SU-DHL-6 (cell line): ENCODE measurements around the gene PDZD8.

Experiments
- H2AFZ ChIP-seq: fragments of 200-600 bp; sonication (generic); 2 replicates; pipeline ENCODE4 v1.6.1; 2014; ENCODE audit warnings: low read depth, mild to moderate bottlenecking, moderate library complexity, mixed read lengths, antibody characterized with exemption, low read length; ENCODE audit not compliant: severe bottlenecking
- H3F3A ChIP-seq: fragments of 200-600 bp; shearing (Covaris generic); 2 replicates; pipeline ENCODE4 v1.6.0; 2016; ENCODE audit warnings: antibody characterized with exemption, mild to moderate bottlenecking; ENCODE audit not compliant: insufficient read depth
- H3K27ac ChIP-seq: fragments of 200-600 bp; sonication (generic); 2 replicates; pipeline ENCODE4 v1.5.1; 2016; ENCODE audit warnings: low read depth, mild to moderate bottlenecking, low read length, moderate library complexity, mixed read lengths
- H3K27me3 ChIP-seq: fragments of 200-600 bp; sonication (generic), shearing (Covaris generic); 2 replicates; pipeline ENCODE4 v1.6.0; 2014; ENCODE audit warnings: mild to moderate bottlenecking, low read length
- H3K36me3 ChIP-seq: fragments of 200-600 bp; sonication (generic); 2 replicates; pipeline ENCODE4 v1.6.1; 2014; ENCODE audit warnings: mild to moderate bottlenecking, low read length, mixed read lengths
- H3K4me2 ChIP-seq: fragments of 300-600, 200-600 bp; shearing (Covaris generic), sonication (generic); 2 replicates; pipeline ENCODE4 v1.6.0; 2014; ENCODE audit warnings: low read length, low read depth, mild to moderate bottlenecking; ENCODE audit not compliant: poor library complexity, severe bottlenecking
- H3K4me3 ChIP-seq: fragments of 200-600 bp; sonication (generic); 2 replicates; pipeline ENCODE4 v1.5.1; 2014; ENCODE audit warnings: antibody characterized with exemption, low read length, mild to moderate bottlenecking, mixed read lengths; ENCODE audit not compliant: insufficient read depth, poor library complexity, severe bottlenecking
- H3K79me2 ChIP-seq: fragments of 200-600 bp; sonication (generic); 2 replicates; pipeline ENCODE4 v1.6.1; 2014; ENCODE audit warnings: mild to moderate bottlenecking, low read length, moderate library complexity; ENCODE audit not compliant: insufficient read depth
- H3K9ac ChIP-seq: fragments of 200-600 bp; sonication (generic); 2 replicates; pipeline ENCODE4 v1.7.0; 2014; ENCODE audit warnings: mild to moderate bottlenecking, low read length
- H3K9me2 ChIP-seq: fragments of 200-600 bp; sonication (generic); replicated peaks from 2 replicates; pipeline ENCODE4 v1.6.1; 2014; ENCODE audit warnings: low read length; ENCODE audit not compliant: insufficient read depth
- H3K9me3 ChIP-seq: fragments of 200-600 bp; sonication (generic); 2 replicates; pipeline ENCODE4 v1.6.1; 2014; ENCODE audit warnings: low read length, mixed read lengths; ENCODE audit not compliant: insufficient read depth
- H4K20me1 ChIP-seq: fragments of 200-600 bp; sonication (generic); 2 replicates; pipeline ENCODE4 v1.6.1; 2014; ENCODE audit warnings: low read depth, mild to moderate bottlenecking, antibody characterized with exemption, low read length, moderate library complexity, mixed read lengths
- CTCF ChIP-seq: fragments of 200-600 bp; sonication (generic); IDR thresholded peaks from one replicate; pipeline ENCODE4 v1.5.1; 2017; ENCODE audit warnings: antibody characterized with exemption, mild to moderate bottlenecking, low read length, moderate library complexity; ENCODE audit not compliant: insufficient read depth, poor library complexity, severe bottlenecking
- EZH2phosphoT487 ChIP-seq: fragments of 200-600 bp; sonication (generic), shearing (Covaris generic); conservative IDR thresholded peaks from 2 replicates; pipeline ENCODE4 v1.6.1; 2018; ENCODE audit warnings: mild to moderate bottlenecking, antibody characterized with exemption, low read length, moderate library complexity, mixed read lengths

PDZD8 gene

DNA sequence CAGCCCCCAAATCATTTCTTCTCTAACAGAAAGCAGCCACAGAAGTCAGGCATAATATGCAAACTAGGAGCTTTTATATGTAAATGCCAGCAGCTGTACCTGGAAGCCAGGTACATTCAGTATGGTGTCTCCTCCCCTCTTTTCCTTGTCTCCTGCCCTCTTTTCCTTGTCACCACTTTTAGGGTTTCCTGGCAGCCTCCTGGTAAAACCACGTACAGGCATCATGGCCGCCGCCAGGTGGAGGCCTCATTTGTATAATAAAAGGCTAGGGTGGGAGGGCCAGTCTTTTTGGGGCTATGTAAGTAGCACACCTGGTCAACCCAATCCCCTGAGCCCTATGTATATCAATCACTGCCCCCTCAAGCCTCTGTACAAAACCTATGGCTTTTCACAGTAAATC, 28.7 kb downstream of the PDZD8 start:
- no peak overlapping the region for H3K4me2 ChIP-seq
- no peak for TF ChIP-seq EZH2phosphoT487
- no peaks in the 10 kb centered on the region for H3F3A ChIP-seq
- H3K27ac ChIP-seq = no peak overlapping the region
- H3K4me3 ChIP-seq = no peak overlapping the region
- H3K9ac ChIP-seq = no peak overlapping the region
- no peaks in the 10 kb centered on the region for H3K36me3 ChIP-seq
- H3K9me2 ChIP-seq = no peaks in the 10 kb centered on the region
- H2AFZ ChIP-seq = no peak overlapping the region
- H4K20me1 ChIP-seq = peaks cover 8% of the 10 kb centered on the region; the same call in 1 of the 2 replicates
- H3K79me2 ChIP-seq = peaks cover 76% of the 10 kb centered on the region
- H3K27me3 ChIP-seq = no peaks in the 10 kb centered on the region
- H3K9me3 ChIP-seq = no peaks in the 10 kb centered on the region

- Histone ChIP-seq H3K4me2 (no peak overlapping the region), H3K9ac (no peak overlapping the region), H4K20me1 (peaks cover 8% of the 10 kb centered on the region; the same call in 1 of the 2 replicates), H3K36me3 (no peaks in the 10 kb centered on the region), H3K9me3 (no peaks in the 10 kb centered on the region), H3K79me2 (peaks cover 67% of the 10 kb centered on the region), H3K27me3 (no peaks in the 10 kb centered on the region), H3F3A (no peaks in the 10 kb centered on the region), H3K4me3 (no peak overlapping the region), H3K27ac (no peak overlapping the region), H2AFZ (no peak overlapping the region), H3K9me2 (no peaks in the 10 kb centered on the region)
- TF ChIP-seq CTCF (no peak), EZH2phosphoT487 (no peak)
Observed at GRCh38 chr10:117345143-117345542, 30.1 kb downstream of the PDZD8 start.

DNA sequence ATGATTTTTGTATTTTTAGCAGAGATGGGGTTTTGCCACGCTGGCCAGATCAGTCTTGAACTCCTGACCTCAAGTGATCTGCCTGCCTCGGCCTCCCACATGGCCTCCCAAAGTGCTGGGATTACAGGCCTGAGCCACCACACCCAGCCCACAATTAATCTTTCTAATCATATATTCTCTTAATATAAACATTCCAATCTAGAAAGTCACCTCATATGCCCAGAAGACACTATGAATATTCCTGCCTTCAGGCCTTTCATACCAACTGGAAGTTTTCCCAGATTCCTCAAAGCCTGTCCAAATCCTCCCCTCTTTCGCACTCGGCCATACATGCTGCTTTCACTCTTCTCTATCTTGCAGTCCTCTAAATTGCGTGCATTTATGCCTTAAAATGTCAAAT, 32.6 kb downstream of the PDZD8 start:
- Histone ChIP-seq H3K4me2 (no peak overlapping the region), H3F3A (no peaks in the 10 kb centered on the region), H3K27ac (no peak overlapping the region), H3K9me2 (no peaks in the 10 kb centered on the region), H3K27me3 (no peaks in the 10 kb centered on the region), H4K20me1 (no peaks in the 10 kb centered on the region), H3K36me3 (0 out of 2 replicates have a peak, but pooled peaks cover 3% of the 10 kb centered on the region), H3K9me3 (no peaks in the 10 kb centered on the region), H3K9ac (no peak overlapping the region), H3K4me3 (no peak overlapping the region), H3K79me2 (peaks cover 42% of the 10 kb centered on the region), H2AFZ (no peak overlapping the region)
- TF ChIP-seq CTCF = no peak
- no peak for TF ChIP-seq EZH2phosphoT487

DNA sequence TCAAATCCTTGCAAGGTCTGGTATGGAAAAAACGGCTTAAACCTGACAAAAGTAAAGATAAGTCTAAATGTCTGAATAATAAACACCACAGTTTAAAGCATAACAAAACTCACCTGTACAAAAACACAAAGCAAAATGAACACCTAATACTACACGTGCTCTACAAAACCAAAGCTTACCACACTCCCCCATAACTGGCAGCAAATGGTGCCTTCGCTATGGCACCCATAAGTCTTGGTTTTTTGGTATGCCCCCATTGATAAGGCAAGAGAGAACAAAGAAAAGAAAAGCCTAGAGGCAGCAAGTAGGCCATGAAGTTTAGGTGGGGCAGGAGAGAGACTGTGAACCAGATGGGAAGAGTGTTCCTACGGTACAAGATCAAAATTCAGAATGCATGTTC, 34.2 kb downstream of the PDZD8 start:
- Histone ChIP-seq H3K27ac (no peak overlapping the region), H3F3A (no peaks in the 10 kb centered on the region), H3K9ac (no peak overlapping the region), H3K27me3 (no peaks in the 10 kb centered on the region), H3K36me3 (peaks cover 9% of the 10 kb centered on the region; the same call in 1 of the 2 replicates), H3K79me2 (peaks cover 26% of the 10 kb centered on the region), H4K20me1 (no peaks in the 10 kb centered on the region), H2AFZ (no peak overlapping the region), H3K9me3 (no peaks in the 10 kb centered on the region), H3K4me3 (no peak overlapping the region), H3K9me2 (no peaks in the 10 kb centered on the region), H3K4me2 (no peak overlapping the region)
- no peak for TF ChIP-seq EZH2phosphoT487
- no peak for TF ChIP-seq CTCF
